H1 (cell line): Measurements from ENCODE around the gene TSC22D4. TPM values are rescaled to one million over a fixed set of nuclear protein-coding genes. Genes with fewer than 3 reads are reported as not detected.

Experiments
- CTCF ChIA-PET: fragments of 300-600 bp; sonication (Branson Sonifier 250); formaldehyde crosslinking; loops from one replicate; lab custom pipeline; 2021; ENCODE audit not compliant: partially characterized antibody; lab: Charles Lee
- POLR2A ChIA-PET: fragments of 300-600 bp; sonication (Branson Sonifier 250); formaldehyde crosslinking; loops from one replicate; lab custom pipeline; 2021; ENCODE audit warnings: inconsistent platforms; ENCODE audit not compliant: partially characterized antibody; lab: Charles Lee
- DNase-seq, 2 experiments: peaks; one replicate each; pipeline versions ENCODE4 v3.0.0 to v3.0.0-alpha.2; 2010 to 2022; ENCODE audit warnings: low spot score in 2 of 2, low read depth in 1 of 2, mixed read lengths in 1 of 2
- FAIRE-seq: peaks from 2 replicates; lab custom pipeline; 2011; peaks lifted over from hg19 to GRCh38; lab: Jason Lieb, UNC
- H2AFZ ChIP-seq: 2 replicates; pipeline ENCODE4 v1.8.1; 2012; ENCODE audit warnings: low read length, inconsistent platforms
- H2AK5ac ChIP-seq: 2 replicates; pipeline ENCODE4 v1.6.1; 2013; ENCODE audit warnings: low read depth, low read length
- H2BK120ac ChIP-seq: replicated peaks from 2 replicates; pipeline ENCODE3; 2013; ENCODE audit warnings: low read depth, low read length, inconsistent platforms
- H2BK12ac ChIP-seq: 2 replicates; pipeline ENCODE4 v1.6.1; 2013; ENCODE audit warnings: low read depth, low read length
- H2BK15ac ChIP-seq: 2 replicates; pipeline ENCODE4 v1.6.1; 2013; ENCODE audit warnings: low read length
- H2BK20ac ChIP-seq: 2 replicates; pipeline ENCODE4 v1.6.1; 2013; ENCODE audit warnings: low read length
- H2BK5ac ChIP-seq: 2 replicates; pipeline ENCODE4 v1.6.1; 2013; ENCODE audit warnings: low read depth, low read length
- H3K14ac ChIP-seq: 2 replicates; pipeline ENCODE4 v1.6.1; 2013; ENCODE audit warnings: inconsistent platforms; ENCODE audit not compliant: insufficient read length
- H3K18ac ChIP-seq: 2 replicates; pipeline ENCODE4 v1.6.1; 2013; ENCODE audit warnings: low read length; ENCODE audit errors: extremely low read depth
- H3K23ac ChIP-seq: 2 replicates; pipeline ENCODE4 v1.6.1; 2013; ENCODE audit warnings: inconsistent platforms; ENCODE audit not compliant: insufficient read length
- H3K23me2 ChIP-seq: 2 replicates; pipeline ENCODE4 v1.6.1; 2013; ENCODE audit warnings: low read depth, low read length
- H3K27ac ChIP-seq: 2 replicates; pipeline ENCODE4 v1.6.1; 2011; ENCODE audit warnings: low read depth, low read length, inconsistent platforms
- H3K27me3 ChIP-seq, 4 experiments: replicated peaks in 1 of 4; 1 replicate in 1 of 4; 2 replicates in 3 of 4; pipeline versions ENCODE4 v1.6.1 to v1.8.1; 2011 to 2013; ENCODE audit warnings: low read length in 3 of 4, mild to moderate bottlenecking in 3 of 4, inconsistent platforms in 2 of 4, mixed read lengths in 2 of 4, moderate library complexity in 1 of 4; ENCODE audit not compliant: control insufficient read depth in 3 of 4, insufficient read depth in 3 of 4; ENCODE audit errors: extremely low read depth in 1 of 4
- H3K36me3 ChIP-seq, 4 experiments: 2 replicates each; pipeline versions ENCODE4 v1.6.1 to v1.8.1; 2011 to 2013; ENCODE audit warnings: mild to moderate bottlenecking in 4 of 4, low read length in 3 of 4, moderate library complexity in 2 of 4, control low read depth in 1 of 4, inconsistent platforms in 1 of 4; ENCODE audit not compliant: insufficient read depth in 4 of 4, control insufficient read depth in 2 of 4
- H3K4ac ChIP-seq: replicated peaks from 2 replicates; pipeline ENCODE3; 2013; ENCODE audit warnings: low read length, low read depth, mixed read lengths, inconsistent platforms; ENCODE audit not compliant: insufficient read length
- H3K4me1 ChIP-seq, 4 experiments: replicated peaks in 1 of 4; 1 replicate in 1 of 4; 2 replicates in 3 of 4; pipeline versions ENCODE4 v1.6.1 to v1.8.1; 2011 to 2013; ENCODE audit warnings: low read length in 3 of 4, inconsistent platforms in 2 of 4, mixed read lengths in 1 of 4; ENCODE audit not compliant: insufficient read depth in 4 of 4, control insufficient read depth in 3 of 4
- H3K4me2 ChIP-seq, 2 experiments: 2 replicates each; pipeline versions ENCODE4 v1.6.1 to v1.8.1; 2011 to 2013; ENCODE audit warnings: low read depth in 2 of 2, low read length in 2 of 2, control low read depth in 1 of 2, inconsistent platforms in 1 of 2, mild to moderate bottlenecking in 1 of 2; ENCODE audit not compliant: insufficient read depth in 1 of 2
- H3K4me3 ChIP-seq, 4 experiments: fragments of 200-600, 300-600 bp in 1 of 4; sonication (generic), shearing (Covaris generic), sonication (Bioruptor Twin) in 1 of 4; 2 replicates each; pipeline versions ENCODE4 v1.5.1 to v1.8.1; 2011 to 2016; ENCODE audit warnings: low read length in 4 of 4, low read depth in 3 of 4, control low read depth in 2 of 4, inconsistent platforms in 2 of 4, mild to moderate bottlenecking in 2 of 4, mixed read lengths in 1 of 4, moderate library complexity in 1 of 4; ENCODE audit not compliant: insufficient read depth in 2 of 4; ENCODE audit errors: extremely low read depth in 1 of 4
- H3K56ac ChIP-seq: replicated peaks from 2 replicates; pipeline ENCODE3; 2013; ENCODE audit warnings: low read depth, mild to moderate bottlenecking, mixed read lengths, low read length, inconsistent platforms; ENCODE audit not compliant: insufficient read length
- H3K79me1 ChIP-seq: 2 replicates; pipeline ENCODE4 v1.6.1; 2013; ENCODE audit warnings: low read depth, low read length, control low read depth
- H3K79me2 ChIP-seq, 2 experiments: 2 replicates each; pipeline versions ENCODE4 v1.6.1 to v1.8.1; 2012 to 2013; ENCODE audit warnings: low read length in 2 of 2, mild to moderate bottlenecking in 2 of 2, inconsistent platforms in 1 of 2; ENCODE audit not compliant: insufficient read depth in 2 of 2, control insufficient read depth in 1 of 2
- H3K9ac ChIP-seq, 4 experiments: replicated peaks in 1 of 4; 1 replicate in 1 of 4; 2 replicates in 3 of 4; pipeline versions ENCODE4 v1.6.1 to v1.8.1; 2011 to 2013; ENCODE audit warnings: low read depth in 3 of 4, low read length in 3 of 4, control low read depth in 2 of 4, mild to moderate bottlenecking in 2 of 4, moderate library complexity in 2 of 4, inconsistent platforms in 1 of 4; ENCODE audit errors: extremely low read depth in 1 of 4
- H3K9me3 ChIP-seq, 2 experiments: 2 replicates each; pipeline versions ENCODE4 v1.6.1 to v1.8.1; 2012 to 2013; ENCODE audit warnings: mild to moderate bottlenecking in 2 of 2, moderate library complexity in 2 of 2, control low read depth in 1 of 2, inconsistent platforms in 1 of 2, low read depth in 1 of 2, low read length in 1 of 2, mixed read lengths in 1 of 2; ENCODE audit not compliant: insufficient read depth in 2 of 2
- H4K20me1 ChIP-seq, 2 experiments: replicated peaks in 1 of 2; 2 replicates each; pipeline versions ENCODE3 to v1.8.1; 2011 to 2013; ENCODE audit warnings: inconsistent platforms in 2 of 2, low read length in 2 of 2, mild to moderate bottlenecking in 1 of 2; ENCODE audit not compliant: insufficient read depth in 2 of 2, control insufficient read depth in 1 of 2
- H4K5ac ChIP-seq: 2 replicates; pipeline ENCODE4 v1.6.1; 2013; ENCODE audit warnings: low read length, low read depth, mixed read lengths, inconsistent platforms; ENCODE audit not compliant: insufficient read length
- H4K8ac ChIP-seq: 2 replicates; pipeline ENCODE4 v1.8.0; 2013; ENCODE audit warnings: mild to moderate bottlenecking, moderate library complexity, low read length, inconsistent platforms; ENCODE audit not compliant: insufficient read depth; ENCODE audit errors: extremely low read depth
- H4K91ac ChIP-seq: replicated peaks from 2 replicates; pipeline ENCODE3; 2013; ENCODE audit warnings: low read length, mixed read lengths, inconsistent platforms; ENCODE audit not compliant: insufficient read length
- CHD2 ChIP-seq: IDR thresholded peaks from 2 replicates; pipeline ENCODE4 v1.6.1; 2012; ENCODE audit warnings: low read length, improper control_type of control experiment
- FOSL1 ChIP-seq: IDR thresholded peaks from 2 replicates; pipeline ENCODE4 v1.6.1; 2011; ENCODE audit warnings: mild to moderate bottlenecking, low read depth, low read length, moderate library complexity; ENCODE audit not compliant: insufficient read depth
- JUN ChIP-seq: IDR thresholded peaks from 2 replicates; pipeline ENCODE4 v1.6.1; 2011; ENCODE audit warnings: low read depth, mild to moderate bottlenecking, improper control_type of control experiment, low read length
- JUND ChIP-seq: IDR thresholded peaks from 2 replicates; pipeline ENCODE4 v1.6.1; 2011; ENCODE audit warnings: mild to moderate bottlenecking, improper control_type of control experiment, low read length
- KDM1A ChIP-seq: fragments of 200-600, 300-600 bp; sonication (generic); IDR thresholded peaks from 2 replicates; pipeline ENCODE4 v1.7.1; 2016; ENCODE audit warnings: mild to moderate bottlenecking, low read length, borderline replicate concordance
- KDM5A ChIP-seq: fragments of 200-600 bp; IDR thresholded peaks from 2 replicates; pipeline ENCODE4 v1.7.1; 2012; ENCODE audit warnings: mild to moderate bottlenecking, low read length, inconsistent platforms, mixed read lengths
- NRF1 ChIP-seq: IDR thresholded peaks from 2 replicates; pipeline ENCODE4 v1.6.1; 2011; ENCODE audit warnings: mild to moderate bottlenecking, low read depth, low read length, improper control_type of control experiment
- PHF8 ChIP-seq: fragments of 200-600 bp; sonication (generic); conservative IDR thresholded peaks from 2 replicates; pipeline ENCODE4 v1.7.1; 2012; ENCODE audit warnings: low read depth, mild to moderate bottlenecking, inconsistent platforms, low read length, moderate library complexity
- SIN3A ChIP-seq, 2 experiments: IDR thresholded peaks in 1 of 2; conservative IDR thresholded peaks in 1 of 2; 2 replicates each; pipeline ENCODE4 v1.6.1; 2011 to 2012; ENCODE audit warnings: low read length in 2 of 2, improper control_type of control experiment in 1 of 2, low read depth in 1 of 2, mild to moderate bottlenecking in 1 of 2
- SP1 ChIP-seq: IDR thresholded peaks from 2 replicates; pipeline ENCODE4 v1.6.1; 2011; ENCODE audit warnings: low read depth, low read length
- TAF7 ChIP-seq: optimal IDR thresholded peaks from 2 replicates; pipeline ENCODE3; 2011; ENCODE audit warnings: low read depth, mild to moderate bottlenecking, inconsistent platforms, low read length, moderate library complexity, borderline replicate concordance
- YY1 ChIP-seq: IDR thresholded peaks from 2 replicates; pipeline ENCODE4 v1.6.1; 2011; ENCODE audit warnings: low read depth, mild to moderate bottlenecking, low read length
- ZNF274 ChIP-seq: IDR thresholded peaks from 2 replicates; pipeline ENCODE4 v1.7.0; 2012; ENCODE audit warnings: low read length, borderline replicate concordance; ENCODE audit errors: extremely low read depth
- WGBS, 2 experiments: shearing (Covaris generic) in 1 of 2; methylation state at CpG; one replicate each; pipeline versions ENCODE4 v1.1.6 to v1.1.7; 2013 to 2015; ENCODE audit warnings: low lambda C conversion rate in 2 of 2, mixed read lengths in 2 of 2, inconsistent platforms in 1 of 2, low coverage in 1 of 2, missing lambda C conversion rate in 1 of 2; ENCODE audit not compliant: insufficient replicate concordance in 2 of 2, insufficient coverage in 1 of 2, insufficient read length in 1 of 2; ENCODE audit errors: extremely low coverage in 1 of 2, missing lambda C conversion rate in 1 of 2; 5-methylcytosine and 5-hydroxymethylcytosine counted together
- polyA plus RNA-seq, 7 experiments: library from polyadenylated mRNA; depleted of rRNA in 3 of 7; stranded (reverse) in 5 of 7; unstranded in 2 of 7; fragments of >200 nt in 5 of 7; fragments of 200-250 nt in 2 of 7; gene quantifications; 1 replicate in 5 of 7; 2 replicates in 1 of 7; 4 replicates in 1 of 7; pipeline versions ENCODE4 v1.2.1 to v1.2.3, GENCODE V29; 2011 to 2013; ENCODE audit warnings: missing spikeins in 2 of 7, mixed read lengths in 2 of 7
- total RNA-seq: library from RNA; stranded (reverse); fragmentation: NEBNext Ultra II Directional; extraction: Animal tissue kit (Norgen Biotek cat#: 25700); gene quantifications from 2 replicates; pipeline ENCODE4 v1.2.1, GENCODE V29; 2021

Gene TSC22D4
- total and polyA plus RNA-seq, 2 of the 8 experiments (the other 6 are each of a cell fraction or from before 2014, with no cell fraction given): 13.2 to 20.3 TPM

- no peak overlapping the region for H3K18ac ChIP-seq
- H2AK5ac ChIP-seq: no peak overlapping the region
- H3K14ac ChIP-seq: no peak overlapping the region
- H2BK15ac ChIP-seq: no peak overlapping the region
- H3K23me2 ChIP-seq: peaks cover 8% of the 10 kb centered on the region; the same call in 1 of the 2 replicates
- no peak overlapping the region for H4K8ac ChIP-seq
- peak overlapping the region; percentile 84 to 88 for H3K4me2 ChIP-seq
- no peak for DNase-seq
- peaks cover 2 to 44% (median 18%) of the 10 kb centered on the region in 4 experiments; a peak in 6 of 8 replicates for H3K36me3 ChIP-seq
- no peak overlapping the region for H4K5ac ChIP-seq
- ChIA-PET CTCF (interaction anchor here (1.3 kb wide), 1 partner anchor 203 kb away, joined by 3 read pairs; no protein-coding TSS in a partner anchor), POLR2A (interaction anchor here (1.0 to 4.0 kb wide), 5 partner anchors 10 to 330 kb away, joined by 3 to 81 read pairs (median 5); partner anchors contain the start of genes AP4M1 and MCM7)
- 0 out of 2 replicates have a peak overlapping the region, but pooled peaks have one; percentile 97 for H2BK5ac ChIP-seq
- H2AFZ ChIP-seq: no peak overlapping the region
- H2BK120ac ChIP-seq: no peak overlapping the region
- H3K27ac ChIP-seq: no peak overlapping the region
- peaks cover 0 to 49% of the 10 kb centered on the region in 2 experiments; a peak in 3 of 4 replicates for H3K79me2 ChIP-seq
- peaks cover 0 to 6% (median 6%) of the 10 kb centered on the region in 4 experiments; a peak in 4 of 7 replicates for H3K27me3 ChIP-seq
- no peak overlapping the region for H3K4ac ChIP-seq
- FAIRE-seq: no peak
- H3K9me3 ChIP-seq: peaks cover 0 to 6% of the 10 kb centered on the region in 2 experiments; a peak in 1 of 4 replicates
- WGBS, 2 experiments: 96% methylated on average over 19 of the region's 23 CpGs; no CpG with 5 or more reads in 1 of the 2 experiments
- H3K4me1 ChIP-seq: peaks cover 4 to 17% (median 10%) of the 10 kb centered on the region in 4 experiments
- H3K79me1 ChIP-seq: peaks cover 2% of the 10 kb centered on the region
- peak overlapping the region in 2 of 4 experiments; percentile 5 to 76; a peak in 3 of 8 replicates for H3K4me3 ChIP-seq
- H3K23ac ChIP-seq: no peak overlapping the region
- peaks cover 8% of the 10 kb centered on the region in 2 experiments for H4K20me1 ChIP-seq
- no peak overlapping the region for H3K56ac ChIP-seq
- H3K9ac ChIP-seq: 0 out of 7 replicates have a peak overlapping the region, but pooled peaks of 1 of the 4 experiments have one; percentile 12
- H4K91ac ChIP-seq: no peak overlapping the region
- no peak overlapping the region for H2BK12ac ChIP-seq
- H2BK20ac ChIP-seq: no peak overlapping the region
- no peak for TF ChIP-seq NRF1
- TF ChIP-seq SP1: no peak
- TF ChIP-seq SIN3A (conservative IDR thresholded peaks at IDR 0.05 in 1 of 2, IDR thresholded peaks at IDR 0.05 in 1 of 2; ENCODE audit: low read depth in 1 of 2, low read length in 2 of 2): no peak
- no peak for TF ChIP-seq JUN
- no peak for TF ChIP-seq JUND
- TF ChIP-seq KDM1A: no peak
- TF ChIP-seq PHF8: no peak
- TF ChIP-seq FOSL1: no peak
- no peak for TF ChIP-seq KDM5A
- TF ChIP-seq CHD2: no peak
- TF ChIP-seq YY1: no peak
- no peak for TF ChIP-seq TAF7
- no peak for TF ChIP-seq ZNF274
Observed at GRCh38 chr7:100431286-100431735, 47.7 kb downstream of the TSC22D4 start.
